Transverse colon (tissue), 4 donors: ENCODE results near the gene DDIAS. TPM values are rescaled to one million over a fixed set of nuclear protein-coding genes. Genes with fewer than 3 reads are reported as not detected.
"Not testable (repeated sequence)": the region's sequence is repeated elsewhere in the genome, so short reads cannot be mapped to it uniquely, and the experiment has no call there.

ENCODE experiments used
- DNase-seq: peaks from one replicate; pipeline ENCODE4 v3.0.0-alpha.2; 2019
- H3K27ac ChIP-seq, 4 donors: fragments of 200-600 bp; sonication (generic); 2 replicates each; pipeline ENCODE4 v1.5.1; 2016 to 2018; ENCODE audit warnings: inconsistent platforms in 4 of 4
- H3K27me3 ChIP-seq: fragments of 200-600 bp; sonication (generic); 2 replicates; pipeline ENCODE4 v1.5.1; 2017; ENCODE audit warnings: inconsistent platforms
- H3K36me3 ChIP-seq, 4 donors: fragments of 200-600 bp; sonication (generic); 2 replicates each; pipeline ENCODE4 v1.5.1; 2017 to 2019; ENCODE audit warnings: inconsistent platforms in 4 of 4
- H3K4me1 ChIP-seq, 4 donors: fragments of 200-600 bp; sonication (generic); 2 replicates each; pipeline ENCODE4 v1.5.1; 2017 to 2020; ENCODE audit warnings: inconsistent platforms in 4 of 4
- H3K4me3 ChIP-seq, 4 donors: fragments of 200-600 bp; sonication (generic); 1 replicate in 1 of 4; 2 replicates in 3 of 4; pipeline versions ENCODE4 v1.5.1 to v1.6.1; 2017 to 2019; ENCODE audit warnings: inconsistent platforms in 4 of 4
- H3K9me3 ChIP-seq, 2 donors: fragments of 200-600 bp; sonication (generic); 2 replicates each; pipeline ENCODE4 v1.5.1; 2017 to 2019; ENCODE audit warnings: inconsistent platforms in 2 of 2
- EP300 ChIP-seq: sonication (generic); formaldehyde crosslinking; IDR thresholded peaks from one replicate; pipeline ENCODE4 v1.6.1; 2017; ENCODE audit warnings: antibody characterized with exemption, low read depth
- POLR2A ChIP-seq: fragments of 450-650 bp; IDR thresholded peaks from one replicate; pipeline ENCODE4 v1.6.1; 2016; ENCODE audit warnings: antibody characterized with exemption, mild to moderate bottlenecking, moderate library complexity
- POLR2AphosphoS5 ChIP-seq, 3 donors: sonication (generic); formaldehyde crosslinking; IDR thresholded peaks; one replicate each; pipeline ENCODE4 v1.6.1; 2016; ENCODE audit warnings: antibody characterized with exemption in 3 of 3
- WGBS, 2 donors: methylation state at CpG; one replicate each; pipeline ENCODE4 v1.1.5; 2018; ENCODE audit warnings: low coverage in 1 of 2; 5-methylcytosine and 5-hydroxymethylcytosine counted together
- in situ Hi-C, 4 donors: fragments of 200-750 bp; cut with MboI; loops; one replicate each; pipeline versions ENCODE4 v1.15.0 to v1.15.1; 2017; ENCODE audit warnings: low sequenced_read_pairs in 3 of 4, low pct_ligation_motif_present in 1 of 4, low pct_unique_long_range_greater_than_20kb in 1 of 4
- intact Hi-C: fragments of 100-400 bp; cut with DNase I; formaldehyde crosslinking; loops from one replicate; pipeline ENCODE4 v1.15.1; 2023; ENCODE audit warnings: low total_unique reads
- total RNA-seq, 4 donors: library from RNA; depleted of rRNA; stranded (reverse); fragments of >200 nt; gene quantifications; one replicate each; pipeline ENCODE4 v1.1.0, GENCODE V29; 2016
- TF ChIP-seq, protein P1 (sequence below), 5 experiments: fragments of 200-600 bp in 3 of 5; fragments of 450-650 bp in 2 of 5; sonication (generic) in 3 of 5; IDR thresholded peaks; 1 replicate in 2 of 5; 2 replicates in 3 of 5; pipeline ENCODE4 v1.5.1; 2016 to 2017; ENCODE audit warnings: antibody characterized with exemption in 5 of 5, inconsistent platforms in 3 of 5, mild to moderate bottlenecking in 2 of 5, moderate library complexity in 1 of 5

DDIAS gene
- total RNA-seq, 4 donors from 2014 or later, result 0.95 to 1.1 TPM; not detected in 2

DNA sequence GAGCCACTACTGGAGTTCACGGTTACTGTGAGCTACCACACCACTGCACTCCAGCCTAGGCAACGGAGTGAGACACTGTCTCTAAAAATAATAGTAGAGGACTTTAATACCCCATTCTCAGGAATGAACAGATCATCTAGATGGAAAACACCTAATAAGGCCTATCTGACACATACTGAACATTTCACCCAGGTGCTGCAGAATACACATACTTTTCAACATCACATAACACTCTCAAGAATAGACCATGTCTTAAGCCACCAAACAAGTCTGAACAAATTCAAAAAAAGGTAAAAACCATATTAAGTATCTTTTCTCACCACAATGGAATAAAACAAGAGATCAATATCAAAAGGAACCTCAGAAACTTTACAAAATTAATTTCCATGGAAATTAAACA, 37.9 kb downstream of the DDIAS start:
- DNase-seq, result no peak
- in situ Hi-C loops, result no loop called here
- Histone ChIP-seq H3K4me1 (no peaks in the 10 kb centered on the region), H3K27ac (no peak overlapping the region), H3K36me3 (no peaks in the 10 kb centered on the region), H3K4me3 (no peak overlapping the region), H3K27me3 (no peaks in the 10 kb centered on the region), H3K9me3 (no peaks in the 10 kb centered on the region)
- 97% methylated on average over 2 of the region's 2 CpGs; no CpG with 5 or more reads in 1 of the 2 donors for WGBS, 2 donors
- intact Hi-C loops, result no loop called here
- no peak for TF ChIP-seq POLR2A
- TF ChIP-seq, protein P1, sequence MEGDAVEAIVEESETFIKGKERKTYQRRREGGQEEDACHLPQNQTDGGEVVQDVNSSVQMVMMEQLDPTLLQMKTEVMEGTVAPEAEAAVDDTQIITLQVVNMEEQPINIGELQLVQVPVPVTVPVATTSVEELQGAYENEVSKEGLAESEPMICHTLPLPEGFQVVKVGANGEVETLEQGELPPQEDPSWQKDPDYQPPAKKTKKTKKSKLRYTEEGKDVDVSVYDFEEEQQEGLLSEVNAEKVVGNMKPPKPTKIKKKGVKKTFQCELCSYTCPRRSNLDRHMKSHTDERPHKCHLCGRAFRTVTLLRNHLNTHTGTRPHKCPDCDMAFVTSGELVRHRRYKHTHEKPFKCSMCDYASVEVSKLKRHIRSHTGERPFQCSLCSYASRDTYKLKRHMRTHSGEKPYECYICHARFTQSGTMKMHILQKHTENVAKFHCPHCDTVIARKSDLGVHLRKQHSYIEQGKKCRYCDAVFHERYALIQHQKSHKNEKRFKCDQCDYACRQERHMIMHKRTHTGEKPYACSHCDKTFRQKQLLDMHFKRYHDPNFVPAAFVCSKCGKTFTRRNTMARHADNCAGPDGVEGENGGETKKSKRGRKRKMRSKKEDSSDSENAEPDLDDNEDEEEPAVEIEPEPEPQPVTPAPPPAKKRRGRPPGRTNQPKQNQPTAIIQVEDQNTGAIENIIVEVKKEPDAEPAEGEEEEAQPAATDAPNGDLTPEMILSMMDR (IDR thresholded peaks at IDR 0.05), result no peak

DNA sequence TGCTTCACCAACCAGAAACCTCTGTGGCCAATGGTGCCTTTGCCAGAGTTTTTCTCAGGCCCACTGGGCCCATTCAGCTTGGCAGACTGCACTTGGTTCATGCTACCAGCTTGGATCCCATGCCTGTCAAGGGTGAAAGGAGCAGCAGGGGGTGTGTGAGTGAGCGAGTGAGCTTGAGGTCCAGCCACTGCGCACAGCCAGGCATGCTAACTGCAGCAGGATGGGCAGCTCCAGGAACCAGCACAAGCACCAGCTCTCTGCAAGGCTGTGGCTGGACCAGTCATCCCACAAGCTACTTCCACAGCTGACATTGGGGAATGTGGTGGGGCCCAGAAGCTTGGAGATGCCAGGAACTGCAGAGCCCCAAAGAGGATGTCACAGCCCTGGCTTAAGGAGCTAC, 40.8 kb downstream of the DDIAS start:
- WGBS, 2 donors, result 100% methylated on average over 2 of the region's 2 CpGs; no CpG with 5 or more reads in 1 of the 2 donors
- Histone ChIP-seq H3K9me3 (no peaks in the 10 kb centered on the region), H3K4me3 (no peak overlapping the region), H3K27me3 (no peaks in the 10 kb centered on the region), H3K36me3 (no peaks in the 10 kb centered on the region), H3K4me1 (no peaks in the 10 kb centered on the region), H3K27ac (no peak overlapping the region)
- in situ Hi-C loops, result no loop called here
- TF ChIP-seq POLR2A (no peak), POLR2AphosphoS5 (IDR thresholded peaks at IDR 0.05) (no peak), EP300 (no peak)
- TF ChIP-seq, protein P1 (IDR thresholded peaks at IDR 0.05), result no peak
- DNase-seq, result no peak
- intact Hi-C loops, result no loop called here

DNA sequence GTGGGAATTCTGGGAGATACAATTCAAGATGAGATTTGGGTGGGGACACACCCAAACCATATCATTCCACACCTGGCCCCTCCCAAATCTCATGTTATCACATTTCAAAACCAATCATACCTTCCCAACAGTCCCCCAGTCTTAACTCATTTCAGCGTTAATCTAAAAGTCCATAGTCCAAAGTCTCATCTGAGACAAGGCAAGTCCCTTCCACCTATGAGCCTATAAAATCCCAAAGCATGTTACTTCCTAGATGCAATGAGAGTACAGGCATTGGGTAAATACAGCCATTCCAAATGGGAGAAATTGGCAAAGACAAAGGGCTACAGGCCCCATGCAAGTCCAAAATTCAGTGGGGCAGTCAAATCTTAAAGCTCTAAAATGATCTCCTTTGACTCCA, 41.9 kb downstream of the DDIAS start:
- H3K4me3 ChIP-seq, H3K9me3 ChIP-seq, intact Hi-C loops, DNase-seq, in situ Hi-C loops, H3K27ac ChIP-seq, H3K27me3 ChIP-seq, H3K4me1 ChIP-seq, H3K36me3 ChIP-seq: not testable (repeated sequence)
- WGBS, 2 donors, result 58 to 63% methylated on average over 1 of the region's 1 CpG

DNA sequence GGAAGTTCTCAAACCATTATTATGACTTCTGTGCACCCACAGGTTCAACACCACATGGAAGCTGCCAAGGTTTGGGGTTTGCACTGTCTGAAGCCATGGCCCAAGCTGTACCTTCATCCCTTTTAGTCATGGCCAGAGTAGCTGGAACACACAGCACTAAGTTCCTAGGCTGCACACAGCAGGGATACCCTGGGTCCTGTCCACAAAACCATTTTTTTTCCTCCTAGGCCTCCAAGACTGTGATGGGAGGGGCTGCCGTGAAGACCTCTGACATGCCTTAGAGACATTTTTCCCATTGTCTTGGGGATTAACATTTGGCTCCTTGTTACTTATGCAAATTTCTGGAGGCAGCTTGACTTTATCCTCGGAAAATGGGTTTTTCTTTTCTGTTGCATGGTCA, 42.7 kb downstream of the DDIAS start:
- no peak for DNase-seq
- WGBS, 2 donors, result 78 to 94% methylated on average over 2 of the region's 2 CpGs

DNA sequence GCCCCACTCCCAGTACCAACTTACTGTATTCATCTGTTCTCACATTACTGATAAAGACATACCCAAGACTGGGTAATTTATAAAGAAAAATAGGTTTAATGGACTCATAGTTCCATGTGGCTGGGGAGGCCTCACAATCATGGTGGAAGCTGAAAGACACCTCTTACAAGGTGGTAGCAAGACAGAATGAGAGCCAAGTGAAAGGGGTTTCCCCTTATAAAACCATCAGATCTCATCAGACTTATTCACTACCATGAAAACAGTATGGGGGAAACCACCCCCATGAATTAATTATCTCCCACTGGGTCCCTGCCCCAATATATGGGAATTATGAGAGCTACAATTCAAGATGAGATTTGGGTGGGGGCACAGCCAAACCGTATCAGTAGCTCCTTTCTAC, 43.5 kb downstream of the DDIAS start:
- H3K27me3 ChIP-seq, in situ Hi-C loops, H3K9me3 ChIP-seq, DNase-seq, H3K36me3 ChIP-seq, H3K27ac ChIP-seq, H3K4me3 ChIP-seq, H3K4me1 ChIP-seq, intact Hi-C loops: not testable (repeated sequence)
- WGBS, 2 donors, result 79 to 100% methylated on average over 1 of the region's 1 CpG

More for the DNA sequence above, 42.7 kb downstream of the DDIAS start:
- no peak for TF ChIP-seq POLR2AphosphoS5 (IDR thresholded peaks at IDR 0.05)
- no peak overlapping the region for H3K4me3 ChIP-seq
- no peaks in the 10 kb centered on the region for H3K9me3 ChIP-seq
- in situ Hi-C loops, result no loop called here
- no peaks in the 10 kb centered on the region for H3K4me1 ChIP-seq
- no peak overlapping the region for H3K27ac ChIP-seq
- intact Hi-C loops, result no loop called here
- no peaks in the 10 kb centered on the region for H3K27me3 ChIP-seq
- no peaks in the 10 kb centered on the region for H3K36me3 ChIP-seq

DNA sequence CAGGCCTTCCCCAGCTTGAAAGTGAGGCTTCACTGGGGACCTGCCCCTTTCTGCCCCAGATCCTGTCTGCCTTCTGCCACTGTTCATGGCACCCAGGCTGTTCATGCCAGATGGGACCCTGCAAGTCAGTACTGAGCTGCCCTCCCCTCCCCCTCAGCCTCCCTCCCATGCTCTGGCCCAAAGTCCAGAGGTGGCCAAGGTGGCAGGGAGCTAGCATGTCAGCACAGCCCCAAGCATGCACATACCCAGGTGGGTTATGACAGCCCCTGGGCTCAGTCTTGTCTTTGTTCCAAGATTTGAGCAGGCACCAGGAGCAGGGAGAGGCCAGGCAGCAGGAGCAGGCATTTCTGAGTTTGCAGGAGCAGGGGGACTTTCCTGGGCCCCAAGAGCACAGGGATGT, 44.1 kb downstream of the DDIAS start:
- intact Hi-C loops (no loop called here), in situ Hi-C loops (no loop called here)
- Histone ChIP-seq H3K4me3 (no peak overlapping the region), H3K4me1 (no peaks in the 10 kb centered on the region), H3K27ac (no peak overlapping the region), H3K9me3 (no peaks in the 10 kb centered on the region), H3K36me3 (no peaks in the 10 kb centered on the region), H3K27me3 (no peaks in the 10 kb centered on the region)
- TF ChIP-seq POLR2A (no peak), POLR2AphosphoS5 (IDR thresholded peaks at IDR 0.05) (no peak), EP300 (no peak)
- TF ChIP-seq, protein P1 (IDR thresholded peaks at IDR 0.05), result no peak
- DNase-seq, result no peak
